Measurements from ENCODE around the gene BNC2. TPM values are rescaled to one million over a fixed set of nuclear protein-coding genes. Genes with fewer than 3 reads are reported as not detected.

Gene BNC2
- total RNA-seq, 1 experiment from 2014 or later, result 43.6 TPM

DNA sequence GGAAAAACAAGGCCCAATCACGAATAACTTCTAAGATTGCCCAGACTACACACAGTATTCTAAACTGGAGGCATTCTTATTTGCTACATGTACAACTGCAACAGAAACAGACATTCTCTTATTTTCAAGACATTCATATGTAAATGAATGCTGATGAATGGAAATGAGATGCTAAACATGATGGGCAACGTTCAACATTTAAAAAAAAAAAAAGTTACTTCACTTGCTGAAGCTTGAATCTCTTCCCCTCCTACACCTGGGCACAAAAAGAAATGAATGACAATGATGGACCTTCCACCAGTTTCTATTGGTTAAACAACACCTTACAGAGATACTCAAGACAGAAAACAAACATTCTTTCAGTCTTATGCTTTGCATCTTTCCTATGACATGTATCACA lies 160.5 kb downstream of the BNC2 start:
- Mint-ChIP-seq H3K27ac (peak overlapping the region; percentile 19 to 100 (median 99); a peak in 6 of 7 replicates), H3K4me3 (peak overlapping the region; percentile 19 to 41; a peak in 2 of 5 replicates), H3K9me3 (no peaks in the 10 kb centered on the region), H3K4me1 (peaks cover 82 to 91% of the 10 kb centered on the region in 2 experiments), H3K27me3 (ENCODE audit: low read depth) (no peaks in the 10 kb centered on the region), H3K36me3 (ENCODE audit: insufficient read depth in 1 of 3, low read depth in 3 of 3) (no peaks in the 10 kb centered on the region)
- Histone ChIP-seq H2BK5ac (ENCODE audit: insufficient read length, low read length) (no peak overlapping the region), H2AFZ (ENCODE audit: low read length) (no peak overlapping the region), H3K4me1 (ENCODE audit: insufficient read depth, low read length) (peaks cover 16% of the 10 kb centered on the region), H3K27me3 (ENCODE audit: insufficient read depth, low read length) (no peaks in the 10 kb centered on the region), H3K9ac (ENCODE audit: extremely low read depth, insufficient read length, low read length) (no peak overlapping the region), H2BK15ac (ENCODE audit: low read depth, low read length) (no peak overlapping the region), H3T11ph (ENCODE audit: low read length) (no peak overlapping the region), H3K4me2 (ENCODE audit: insufficient read depth, insufficient read length, low read length) (peak overlapping the region; percentile 66), H2BK120ac (ENCODE audit: low read depth, low read length, poor library complexity, severe bottlenecking) (no peak overlapping the region), H3K14ac (ENCODE audit: insufficient read depth, low read length) (no peak overlapping the region), H3K56ac (ENCODE audit: insufficient read length, low read depth, low read length) (no peak overlapping the region), H3K4ac (ENCODE audit: low read depth, low read length) (no peak overlapping the region), H3K18ac (ENCODE audit: insufficient read length, low read depth, low read length) (no peak overlapping the region), H3K27ac (ENCODE audit: insufficient read length, low read depth, low read length) (peak overlapping the region; percentile 98), H3K23me2 (ENCODE audit: insufficient read length, low read depth, low read length, poor library complexity, severe bottlenecking) (peaks cover 3% of the 10 kb centered on the region), H4K8ac (replicated peaks; ENCODE audit: insufficient read length, low read depth, low read length) (no peak overlapping the region), H2AK5ac (ENCODE audit: insufficient read length, low read length) (no peak overlapping the region), H3K79me2 (ENCODE audit: insufficient read depth, low read length) (no peaks in the 10 kb centered on the region), H2BK20ac (ENCODE audit: low read depth, low read length, poor library complexity, severe bottlenecking) (no peak overlapping the region), H4K20me1 (ENCODE audit: control insufficient read depth, insufficient read depth, insufficient read length) (no peaks in the 10 kb centered on the region), H3K23ac (ENCODE audit: insufficient read length, low read depth, low read length) (no peak overlapping the region), H3K79me1 (ENCODE audit: insufficient read depth, low read depth, low read length, poor library complexity, severe bottlenecking) (no peaks in the 10 kb centered on the region), H3K9me3 (ENCODE audit: control insufficient read depth, low read depth, low read length) (no peaks in the 10 kb centered on the region), H2BK12ac (ENCODE audit: insufficient read length, low read depth, low read length) (no peak overlapping the region), H4K91ac (ENCODE audit: insufficient read length, low read depth, low read length) (no peak overlapping the region), H4K5ac (ENCODE audit: insufficient read length, low read depth, low read length) (no peak overlapping the region)
- TF ChIP-seq, protein P1, sequence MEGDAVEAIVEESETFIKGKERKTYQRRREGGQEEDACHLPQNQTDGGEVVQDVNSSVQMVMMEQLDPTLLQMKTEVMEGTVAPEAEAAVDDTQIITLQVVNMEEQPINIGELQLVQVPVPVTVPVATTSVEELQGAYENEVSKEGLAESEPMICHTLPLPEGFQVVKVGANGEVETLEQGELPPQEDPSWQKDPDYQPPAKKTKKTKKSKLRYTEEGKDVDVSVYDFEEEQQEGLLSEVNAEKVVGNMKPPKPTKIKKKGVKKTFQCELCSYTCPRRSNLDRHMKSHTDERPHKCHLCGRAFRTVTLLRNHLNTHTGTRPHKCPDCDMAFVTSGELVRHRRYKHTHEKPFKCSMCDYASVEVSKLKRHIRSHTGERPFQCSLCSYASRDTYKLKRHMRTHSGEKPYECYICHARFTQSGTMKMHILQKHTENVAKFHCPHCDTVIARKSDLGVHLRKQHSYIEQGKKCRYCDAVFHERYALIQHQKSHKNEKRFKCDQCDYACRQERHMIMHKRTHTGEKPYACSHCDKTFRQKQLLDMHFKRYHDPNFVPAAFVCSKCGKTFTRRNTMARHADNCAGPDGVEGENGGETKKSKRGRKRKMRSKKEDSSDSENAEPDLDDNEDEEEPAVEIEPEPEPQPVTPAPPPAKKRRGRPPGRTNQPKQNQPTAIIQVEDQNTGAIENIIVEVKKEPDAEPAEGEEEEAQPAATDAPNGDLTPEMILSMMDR (conservative IDR thresholded peaks at IDR 0.05), result no peak
- DNase-seq, result no peak
- WGBS (ENCODE audit: extremely low coverage, insufficient read length, low lambda C conversion rate), result no CpG with 5 or more reads among the region's 2 CpGs

Measured in H9 (cell line).